Sigmoid colon (tissue), 7 donors: ENCODE results near the gene KIF13A. TPM values are rescaled to one million over a fixed set of nuclear protein-coding genes. Genes with fewer than 3 reads are reported as not detected.

ENCODE experiments used
- DNase-seq: peaks from one replicate; pipeline ENCODE4 v3.0.0-alpha.2; 2019
- H3K27ac ChIP-seq, 4 donors: fragments of 200-600 bp; sonication (generic); one replicate each; pipeline ENCODE4 v1.5.1; 2016 to 2019; ENCODE audit warnings: mild to moderate bottlenecking in 1 of 4
- H3K27me3 ChIP-seq, 3 donors: fragments of 200-600 bp; sonication (generic); one replicate each; pipeline ENCODE4 v1.5.1; 2019; ENCODE audit warnings: mild to moderate bottlenecking in 1 of 3
- H3K36me3 ChIP-seq, 4 donors: fragments of 200-600 bp; sonication (generic); one replicate each; pipeline ENCODE4 v1.5.1; 2016 to 2019
- H3K4me1 ChIP-seq, 4 donors: fragments of 200-600 bp; sonication (generic); one replicate each; pipeline ENCODE4 v1.5.1; 2017 to 2019
- H3K4me3 ChIP-seq, 4 donors: fragments of 200-600 bp; sonication (generic); one replicate each; pipeline ENCODE4 v1.5.1; 2017 to 2019; ENCODE audit warnings: mild to moderate bottlenecking in 2 of 4, moderate library complexity in 1 of 4
- H3K9me3 ChIP-seq, 4 donors: fragments of 200-600 bp in 3 of 4; sonication (generic) in 3 of 4; one replicate each; pipeline versions ENCODE4 v1.5.1 to v1.6.1; 2013 to 2019
- EP300 ChIP-seq, 4 donors: sonication (generic); formaldehyde crosslinking; IDR thresholded peaks; one replicate each; pipeline ENCODE4 v1.6.1; 2017; ENCODE audit warnings: antibody characterized with exemption in 4 of 4
- POLR2A ChIP-seq, 2 donors: fragments of 450-650 bp; IDR thresholded peaks; one replicate each; pipeline ENCODE4 v1.6.1; 2016; ENCODE audit warnings: antibody characterized with exemption in 2 of 2, mild to moderate bottlenecking in 2 of 2, moderate library complexity in 2 of 2
- POLR2AphosphoS5 ChIP-seq, 4 donors: sonication (generic); formaldehyde crosslinking; IDR thresholded peaks; one replicate each; pipeline ENCODE4 v1.6.1; 2017; ENCODE audit warnings: antibody characterized with exemption in 4 of 4
- WGBS, 2 donors: extraction: QIAGEN DNeasy Blood & Tissue Kit; methylation state at CpG; one replicate each; pipeline ENCODE4 v1.1.7; 2013; 5-methylcytosine and 5-hydroxymethylcytosine counted together
- intact Hi-C: fragments of 100-400 bp; cut with DNase I; formaldehyde crosslinking; loops from one replicate; pipeline ENCODE4 v1.15.1; 2023
- polyA plus RNA-seq, 3 donors: library from polyadenylated mRNA; stranded (reverse); fragments of 200-250 nt; gene quantifications; one replicate each; pipeline ENCODE4 v1.2.3, GENCODE V29; 2013
- total RNA-seq, 4 donors: library from RNA; depleted of rRNA; stranded (reverse); fragments of >200 nt; gene quantifications; one replicate each; pipeline ENCODE4 v1.1.0, GENCODE V29; 2016
- TF ChIP-seq, protein P1 (sequence below), 4 experiments: fragments of 450-650 bp in 3 of 4; fragments of 200-600 bp in 1 of 4; IDR thresholded peaks; one replicate each; pipeline ENCODE4 v1.5.1; 2016 to 2019; ENCODE audit warnings: antibody characterized with exemption in 4 of 4, mild to moderate bottlenecking in 3 of 4, moderate library complexity in 2 of 4
- donor health status: healthy with polysubstance abuse.
- donor health status: Bipolar disorder and iron deficiency.
- donor health status: healthy.

KIF13A gene
- total and polyA plus RNA-seq, 7 donors: 18.5 to 73.8 (median 55.3) TPM

DNA sequence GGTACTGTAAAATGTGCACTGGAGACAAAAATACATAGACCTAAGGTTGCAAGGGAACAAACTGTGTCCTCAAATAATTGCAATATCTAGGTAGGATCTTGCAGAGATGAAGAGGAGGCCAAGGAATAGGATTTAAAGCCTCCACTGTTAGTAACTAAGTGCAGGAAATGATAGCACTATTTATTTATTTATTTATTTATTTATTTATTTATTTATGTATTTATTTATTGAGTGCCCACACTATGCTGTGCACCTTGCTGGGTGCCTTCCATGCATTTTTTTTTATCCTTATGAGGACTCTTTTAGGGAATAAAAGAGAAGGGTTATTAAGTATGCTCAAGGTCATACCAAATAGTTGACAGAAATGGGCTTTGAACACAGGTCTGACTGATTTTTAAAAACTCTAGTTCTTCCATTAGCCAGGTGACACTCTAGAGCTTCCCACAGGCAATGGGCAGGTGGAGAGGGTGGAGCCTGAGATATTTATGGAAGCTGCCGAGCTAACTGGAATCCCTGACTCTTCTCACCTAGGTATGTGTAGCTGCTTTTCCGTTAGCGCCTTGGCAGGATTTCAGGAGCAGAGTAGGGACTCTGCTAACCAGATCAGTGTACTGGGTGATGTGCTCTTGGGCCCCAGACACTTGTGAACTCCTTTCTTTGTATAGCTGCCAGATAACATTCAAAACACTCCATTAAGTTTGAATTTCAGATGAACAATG is 268.0 kb downstream of the KIF13A start:
- intact Hi-C loops: no loop called here
- no peak for TF ChIP-seq EP300 (IDR thresholded peaks at IDR 0.05)
- TF ChIP-seq POLR2AphosphoS5 (IDR thresholded peaks at IDR 0.05): no peak
- TF ChIP-seq, protein P1, sequence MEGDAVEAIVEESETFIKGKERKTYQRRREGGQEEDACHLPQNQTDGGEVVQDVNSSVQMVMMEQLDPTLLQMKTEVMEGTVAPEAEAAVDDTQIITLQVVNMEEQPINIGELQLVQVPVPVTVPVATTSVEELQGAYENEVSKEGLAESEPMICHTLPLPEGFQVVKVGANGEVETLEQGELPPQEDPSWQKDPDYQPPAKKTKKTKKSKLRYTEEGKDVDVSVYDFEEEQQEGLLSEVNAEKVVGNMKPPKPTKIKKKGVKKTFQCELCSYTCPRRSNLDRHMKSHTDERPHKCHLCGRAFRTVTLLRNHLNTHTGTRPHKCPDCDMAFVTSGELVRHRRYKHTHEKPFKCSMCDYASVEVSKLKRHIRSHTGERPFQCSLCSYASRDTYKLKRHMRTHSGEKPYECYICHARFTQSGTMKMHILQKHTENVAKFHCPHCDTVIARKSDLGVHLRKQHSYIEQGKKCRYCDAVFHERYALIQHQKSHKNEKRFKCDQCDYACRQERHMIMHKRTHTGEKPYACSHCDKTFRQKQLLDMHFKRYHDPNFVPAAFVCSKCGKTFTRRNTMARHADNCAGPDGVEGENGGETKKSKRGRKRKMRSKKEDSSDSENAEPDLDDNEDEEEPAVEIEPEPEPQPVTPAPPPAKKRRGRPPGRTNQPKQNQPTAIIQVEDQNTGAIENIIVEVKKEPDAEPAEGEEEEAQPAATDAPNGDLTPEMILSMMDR (IDR thresholded peaks at IDR 0.05): no peak
- no peak for TF ChIP-seq POLR2A (IDR thresholded peaks at IDR 0.05)
- H3K36me3 ChIP-seq: no peaks in the 10 kb centered on the region
- peaks cover 0 to 7% (median 0%) of the 10 kb centered on the region in 4 donors for H3K4me1 ChIP-seq
- no peak overlapping the region for H3K27ac ChIP-seq
- H3K27me3 ChIP-seq: no peaks in the 10 kb centered on the region
- 11 to 64% methylated on average over 3 of the region's 3 CpGs for WGBS, 2 donors
- H3K9me3 ChIP-seq: no peaks in the 10 kb centered on the region
- H3K4me3 ChIP-seq: no peak overlapping the region
- DNase-seq: no peak

DNA sequence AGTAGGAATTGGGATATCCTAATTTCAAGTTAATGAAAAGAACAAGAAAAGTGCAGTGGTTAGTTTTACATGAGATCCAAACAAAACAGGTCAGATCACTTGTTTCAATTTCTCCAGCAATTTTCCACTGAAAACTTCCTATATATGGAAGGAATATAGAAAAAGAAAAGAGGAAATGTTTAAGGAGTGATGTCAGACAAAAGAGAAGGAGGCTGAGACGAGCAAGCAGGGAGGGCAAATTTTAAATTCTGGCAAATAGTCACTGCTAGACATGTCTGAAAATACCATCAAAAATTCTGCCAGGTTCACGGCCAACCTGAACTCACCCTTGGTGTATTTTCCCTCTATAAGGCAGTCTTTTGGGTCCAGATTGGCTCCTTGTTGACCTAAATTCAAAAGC is 271.2 kb downstream of the KIF13A start:
- H3K36me3 ChIP-seq: no peaks in the 10 kb centered on the region
- no peak overlapping the region for H3K4me3 ChIP-seq
- no peak overlapping the region for H3K27ac ChIP-seq
- no peaks in the 10 kb centered on the region for H3K27me3 ChIP-seq
- TF ChIP-seq, protein P1 (IDR thresholded peaks at IDR 0.05): no peak
- TF ChIP-seq EP300 (IDR thresholded peaks at IDR 0.05) (no peak), POLR2AphosphoS5 (IDR thresholded peaks at IDR 0.05) (no peak), POLR2A (IDR thresholded peaks at IDR 0.05) (no peak)
- H3K4me1 ChIP-seq: peaks cover 0 to 7% (median 0%) of the 10 kb centered on the region in 4 donors
- WGBS, 2 donors: 58 to 70% methylated on average over 2 of the region's 2 CpGs
- no peak for DNase-seq
- H3K9me3 ChIP-seq: no peaks in the 10 kb centered on the region
- intact Hi-C loops: no loop called here

DNA sequence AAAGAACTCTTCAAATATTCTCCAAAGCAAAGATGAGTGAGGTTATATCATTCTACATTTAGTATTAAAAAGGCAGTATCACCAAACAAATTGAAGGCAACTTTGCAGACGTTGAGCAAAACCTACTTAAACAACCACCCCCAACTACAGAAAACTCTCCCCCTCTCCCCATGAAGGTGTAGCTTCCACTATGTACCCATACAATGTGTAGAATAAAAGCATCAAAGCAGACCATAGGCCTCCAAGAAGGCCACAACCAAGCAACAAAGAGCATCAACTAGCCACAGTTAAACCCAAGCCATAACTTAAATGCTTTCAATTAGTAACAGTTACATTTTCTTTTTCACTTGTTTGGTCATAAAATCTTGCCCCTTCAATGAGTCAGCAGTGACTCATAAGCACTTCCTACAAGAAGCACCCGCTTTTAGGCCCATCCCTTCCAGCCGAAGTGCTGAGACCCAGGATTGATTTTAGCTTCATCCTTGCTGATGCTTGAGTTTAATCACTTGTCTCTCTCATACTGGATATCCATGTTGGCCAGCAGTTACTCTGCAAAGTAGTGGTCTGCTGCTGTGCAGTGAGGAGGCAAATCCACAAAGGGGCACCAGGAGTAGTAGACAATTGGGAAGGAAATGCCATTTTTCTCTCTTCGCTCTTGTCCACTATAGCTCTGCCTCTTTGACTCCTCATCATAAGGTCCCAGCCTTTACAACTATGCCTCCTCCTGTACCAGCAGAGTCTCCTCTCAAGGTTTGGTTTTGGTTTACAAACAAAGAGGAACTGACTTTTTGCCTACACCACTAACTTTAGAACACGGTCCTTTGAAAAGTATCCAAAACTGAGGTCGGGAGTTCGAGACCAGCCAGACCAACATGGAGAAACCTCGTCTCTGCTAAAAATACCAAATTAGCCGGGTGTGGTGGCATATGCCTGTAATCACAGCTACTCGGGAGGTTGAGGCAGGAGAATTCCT is 272.3 kb downstream of the KIF13A start:
- no peak for TF ChIP-seq EP300 (IDR thresholded peaks at IDR 0.05)
- TF ChIP-seq POLR2AphosphoS5 (IDR thresholded peaks at IDR 0.05): no peak
- no peak for TF ChIP-seq POLR2A (IDR thresholded peaks at IDR 0.05)
- TF ChIP-seq, protein P1 (IDR thresholded peaks at IDR 0.05): no peak
- WGBS, 2 donors: 65 to 67% methylated on average over 10 of the region's 10 CpGs
- peak overlapping the region in 1 of 4 donors; percentile 31 for H3K27ac ChIP-seq
- H3K27me3 ChIP-seq: no peaks in the 10 kb centered on the region
- no peaks in the 10 kb centered on the region for H3K36me3 ChIP-seq
- no peaks in the 10 kb centered on the region for H3K9me3 ChIP-seq
- DNase-seq: no peak
- H3K4me1 ChIP-seq: peaks cover 0 to 7% (median 0%) of the 10 kb centered on the region in 4 donors
- H3K4me3 ChIP-seq: no peak overlapping the region
- intact Hi-C loops: no loop called here

DNA sequence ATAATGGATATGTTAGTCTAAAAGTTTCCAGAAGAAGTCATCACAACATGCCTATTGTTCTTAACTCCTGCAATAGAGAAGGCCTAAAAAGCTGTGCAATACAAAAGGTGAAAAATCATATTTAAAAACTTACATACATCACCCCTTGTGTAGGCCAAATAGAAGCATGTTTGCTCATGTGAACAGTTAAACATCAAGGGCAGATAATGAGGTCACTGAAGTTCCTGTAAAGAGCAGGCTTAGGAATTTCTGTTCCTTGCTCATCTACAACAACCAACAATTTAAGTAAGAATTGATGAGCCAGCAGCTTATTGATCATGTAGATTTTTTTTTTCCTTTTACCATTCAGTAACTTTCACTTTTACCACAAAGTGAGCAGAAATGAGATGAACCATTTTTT is 273.3 kb downstream of the KIF13A start:
- no peak for DNase-seq
- Histone ChIP-seq H3K27me3 (no peaks in the 10 kb centered on the region), H3K27ac (no peak overlapping the region), H3K4me3 (no peak overlapping the region), H3K36me3 (no peaks in the 10 kb centered on the region), H3K9me3 (no peaks in the 10 kb centered on the region), H3K4me1 (peaks cover 0 to 7% (median 0%) of the 10 kb centered on the region in 4 donors)
- intact Hi-C loops: no loop called here
- TF ChIP-seq EP300 (IDR thresholded peaks at IDR 0.05): no peak
- TF ChIP-seq, protein P1 (IDR thresholded peaks at IDR 0.05): no peak
- no peak for TF ChIP-seq POLR2A (IDR thresholded peaks at IDR 0.05)
- no peak for TF ChIP-seq POLR2AphosphoS5 (IDR thresholded peaks at IDR 0.05)
